Skeletal muscle cell (primary cell): ENCODE measurements around the gene LKAAEAR1.
A peak's percentile ranks its signal among the peaks of the same experiment; 100 is the strongest.

Experiments
- DNase-seq: peaks from one replicate; pipeline ENCODE4 v3.0.0-alpha.2; 2010; ENCODE audit warnings: low read depth
- H3K4me3 ChIP-seq: 2 replicates; pipeline ENCODE4 v1.5.1; 2011; ENCODE audit warnings: low read depth, mild to moderate bottlenecking, control low read depth, low read length, moderate library complexity

Gene LKAAEAR1

DNA sequence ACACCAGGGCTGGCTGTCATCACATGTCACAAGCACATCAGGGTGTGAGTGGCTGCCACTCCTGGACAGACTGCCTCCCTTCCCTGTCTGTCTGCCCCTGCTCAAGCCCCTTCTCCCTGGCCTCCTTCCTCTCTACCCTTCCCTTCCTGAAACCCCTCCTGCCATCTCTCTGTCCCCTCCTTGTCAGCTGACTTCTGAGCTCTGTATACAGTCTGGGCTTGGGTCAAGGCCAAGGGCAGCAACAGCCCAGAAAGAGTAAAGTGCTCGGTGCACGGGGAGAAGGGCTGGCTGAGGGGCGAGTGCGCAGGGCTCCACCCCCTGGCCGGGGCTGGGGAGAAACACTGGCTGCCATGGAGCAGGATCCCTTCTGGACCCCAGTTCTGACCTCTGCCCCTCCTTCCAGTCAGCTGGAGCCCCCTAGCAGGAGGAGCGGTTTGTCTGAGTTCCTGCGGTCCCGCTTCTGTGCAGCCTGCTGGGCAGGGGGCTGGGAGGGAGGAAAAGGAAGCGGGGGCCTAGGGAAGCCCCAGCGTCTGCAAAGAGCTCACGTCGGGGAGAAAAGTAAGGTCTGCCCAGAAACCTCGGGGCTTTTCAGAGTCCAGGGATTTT, 2.0 kb downstream of the LKAAEAR1 start:
- H3K4me3 ChIP-seq: no peak overlapping the region
- DNase-seq: no peak

DNA sequence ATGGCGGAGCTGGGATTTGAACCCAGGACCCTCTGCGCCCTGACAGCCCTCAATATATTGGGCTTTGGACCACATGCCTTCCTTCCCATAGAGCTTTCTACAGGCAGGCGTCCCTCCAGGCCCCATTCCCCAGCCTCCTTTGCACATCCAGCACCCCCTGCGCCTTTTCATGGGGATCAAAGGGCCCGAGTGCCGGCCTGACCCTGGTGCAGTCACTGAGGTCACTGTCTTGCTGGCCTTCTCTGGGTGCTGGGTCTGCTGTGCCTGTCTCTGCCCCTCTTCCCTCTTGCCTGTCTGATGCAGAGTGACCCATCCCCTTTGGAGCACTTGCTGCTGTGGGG, 2.6 kb downstream of the LKAAEAR1 start:
- DNase-seq: no peak
- no peak overlapping the region for H3K4me3 ChIP-seq

DNA sequence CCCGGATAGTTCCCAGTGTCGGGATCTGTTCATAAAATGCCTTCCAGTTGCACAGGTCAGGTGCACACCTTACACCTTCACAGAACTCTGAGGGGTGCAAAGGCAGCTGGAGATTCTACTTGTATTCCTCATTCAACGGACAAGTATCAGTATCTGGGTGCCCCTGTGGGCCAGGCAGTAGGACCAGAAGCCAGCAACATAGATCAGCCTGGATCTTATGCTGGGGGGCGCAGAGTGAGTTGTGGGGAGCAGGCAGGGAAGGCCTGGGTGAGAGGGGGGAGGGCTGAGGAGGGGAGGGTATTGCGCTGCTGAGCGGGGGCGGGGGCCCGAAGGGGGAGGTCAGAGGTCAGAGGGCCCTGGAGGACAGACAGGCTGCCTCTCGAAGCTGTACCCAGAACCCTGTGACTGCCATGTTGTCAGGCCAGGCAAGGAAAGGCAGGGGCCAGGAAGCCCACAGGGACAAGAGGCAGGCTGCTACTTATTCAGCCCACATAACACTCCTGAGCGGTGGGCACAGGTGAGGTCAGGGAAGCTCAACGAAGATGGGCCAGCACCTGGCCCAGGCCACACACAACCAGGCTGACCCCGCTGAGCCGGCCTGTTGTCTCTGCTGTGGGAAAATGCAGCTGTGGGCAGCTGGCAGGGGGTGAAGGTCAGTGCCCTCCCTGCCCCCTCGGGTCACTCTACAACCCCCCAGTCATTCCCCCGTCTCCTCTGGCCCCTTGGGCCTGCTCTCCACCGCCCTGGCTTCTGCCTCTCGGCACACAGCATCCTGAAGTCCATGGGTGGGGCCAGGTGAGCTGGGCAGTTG, 3.2 kb downstream of the LKAAEAR1 start:
- no peak for DNase-seq
- peak overlapping the region; percentile 81 for H3K4me3 ChIP-seq

DNA sequence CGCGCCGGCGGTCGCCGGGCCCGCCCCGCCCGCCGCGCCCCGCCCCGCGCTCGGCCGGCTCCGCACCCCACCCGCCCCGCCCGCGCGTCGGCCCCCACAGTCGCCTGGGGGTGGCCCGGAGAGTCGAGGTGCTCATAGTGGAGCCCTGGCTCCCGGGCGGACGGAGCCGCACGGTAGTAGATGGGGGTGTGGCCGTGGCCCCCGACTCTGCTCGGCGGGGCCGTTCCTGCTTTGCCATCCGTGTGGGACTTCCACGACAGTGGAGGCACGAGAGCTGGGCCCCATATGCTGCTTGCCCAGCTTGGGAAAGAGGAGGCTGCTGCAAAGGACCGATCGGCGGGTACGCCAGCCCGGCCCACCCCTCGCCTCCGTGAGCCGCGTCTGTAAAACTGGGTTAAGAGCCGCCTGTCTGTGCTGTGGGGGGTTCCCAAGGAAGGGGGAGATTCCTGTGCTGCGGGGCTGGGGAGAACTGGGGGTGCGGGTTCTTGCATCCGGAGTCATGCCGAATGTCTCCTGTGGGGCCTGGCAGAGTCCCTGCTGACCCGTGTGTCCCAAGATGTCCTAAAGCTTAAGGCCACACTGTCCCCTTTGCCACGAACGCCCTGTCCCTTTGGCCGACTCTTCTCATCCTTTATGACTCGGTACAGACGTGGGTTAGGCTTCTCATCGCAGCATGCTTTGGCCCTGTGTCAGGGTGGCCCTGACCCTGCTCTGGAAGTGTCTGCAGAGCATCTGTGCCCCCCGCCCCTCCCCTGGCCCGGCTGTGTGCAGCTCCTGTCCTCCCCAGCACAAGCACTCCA, 4.0 kb downstream of the LKAAEAR1 start, which contains the start of gene OPRL1:
OPRL1 (plus strand) TSS at position 70 of the 800 bp plus-strand sequence. CDS start 12,639 bp downstream, outside the sequence.
- no peak for DNase-seq
- H3K4me3 ChIP-seq: peak within 1 kb of the TSS; percentile 81

DNA sequence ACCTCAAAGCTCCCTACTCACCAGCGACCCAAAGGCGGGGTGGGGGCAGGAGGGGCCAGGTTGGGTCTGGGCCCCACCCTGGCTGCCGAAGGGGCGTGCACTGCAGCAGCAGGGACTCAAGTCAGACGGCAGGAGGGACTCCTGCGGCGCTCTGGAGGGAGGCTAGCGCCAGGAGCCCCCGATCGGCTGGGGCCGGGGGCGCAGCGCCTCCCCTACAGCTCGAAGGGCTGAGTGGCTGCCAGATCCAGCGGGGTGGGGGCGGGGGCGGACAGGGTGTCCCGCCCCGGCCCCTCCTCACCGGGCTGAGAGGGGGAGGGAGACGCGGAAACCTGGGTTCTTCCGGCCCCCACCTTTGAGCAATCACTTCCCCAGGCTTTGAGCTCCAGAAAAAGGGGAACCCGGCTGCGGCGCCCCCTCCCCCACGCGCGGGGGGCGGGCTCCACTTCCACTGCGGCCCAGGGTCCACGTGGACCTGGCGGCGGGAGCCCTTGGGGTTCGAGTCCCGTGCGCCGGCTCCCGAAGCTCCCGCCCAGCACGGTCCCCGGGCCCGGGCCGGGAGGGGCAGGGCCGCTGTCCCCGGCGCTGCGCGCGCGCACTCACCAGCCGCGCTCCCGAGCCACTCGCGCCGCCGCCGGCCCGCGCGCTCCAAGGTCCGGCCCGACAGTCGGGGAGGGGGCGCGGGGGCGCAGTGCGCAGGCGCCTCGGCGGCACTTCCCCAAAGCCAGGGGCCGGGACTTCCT, 4.8 kb downstream of the LKAAEAR1 start, which contains the start of gene RGS19:
RGS19 (minus strand) TSS at position 246 of the 740 bp plus-strand sequence. CDS start 2,632 bp downstream, outside the sequence.
- H3K4me3 ChIP-seq: peak within 1 kb of the TSS; percentile 81
- no peak for DNase-seq

DNA sequence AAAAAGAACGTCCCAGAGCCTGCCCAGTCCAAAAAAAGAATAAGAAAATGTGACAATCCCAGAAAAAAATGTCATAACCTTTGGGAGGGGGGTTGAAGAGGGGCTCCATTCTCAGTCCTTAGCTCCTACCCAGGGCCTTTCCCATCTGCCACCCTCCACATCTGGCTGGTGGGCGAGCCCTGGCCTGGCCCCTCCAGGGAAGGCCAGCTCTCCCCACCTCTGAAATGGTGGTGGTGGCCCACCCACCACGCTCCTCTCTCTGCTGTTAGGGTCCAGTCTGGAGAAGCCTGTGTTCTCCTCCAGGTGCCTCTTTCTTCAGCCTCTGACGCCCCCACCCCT, 5.3 kb downstream of the LKAAEAR1 start:
- peak overlapping the region; percentile 81 for H3K4me3 ChIP-seq
- DNase-seq: no peak

DNA sequence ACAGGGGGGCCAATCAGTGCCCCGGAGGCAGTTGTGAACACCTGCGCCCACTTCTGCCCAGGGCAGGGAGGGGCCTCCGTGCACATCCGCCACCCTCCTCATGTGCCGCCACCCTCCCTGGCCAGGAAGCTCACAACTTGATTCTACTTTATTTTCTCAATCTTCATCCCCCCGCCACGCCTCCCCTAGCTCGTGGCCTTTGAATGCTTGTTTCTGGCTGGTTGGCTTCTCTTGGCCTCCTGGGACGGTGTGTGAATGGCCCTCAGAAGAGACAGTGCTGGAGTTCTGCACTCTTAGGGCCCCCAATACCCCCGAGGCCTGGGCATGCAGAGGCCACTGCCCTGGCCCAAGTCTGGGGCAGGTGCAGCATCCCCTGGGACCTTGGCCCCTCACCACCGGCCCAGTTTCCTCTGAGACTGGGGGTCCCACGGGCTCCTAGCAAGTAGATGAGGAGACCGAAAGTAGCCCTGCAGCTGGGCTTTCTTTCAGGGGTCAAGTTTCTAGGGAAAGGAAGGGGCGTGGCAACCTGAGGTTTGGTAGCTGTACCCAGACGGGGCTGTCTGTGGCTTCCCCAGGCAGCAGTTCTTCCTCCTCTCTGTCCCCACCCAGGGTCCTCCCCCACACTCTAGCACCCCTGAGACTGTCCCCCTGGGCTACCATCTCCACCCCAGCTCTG, 6.2 kb downstream of the LKAAEAR1 start:
- no peak for DNase-seq
- H3K4me3 ChIP-seq: peak overlapping the region; percentile 81

DNA sequence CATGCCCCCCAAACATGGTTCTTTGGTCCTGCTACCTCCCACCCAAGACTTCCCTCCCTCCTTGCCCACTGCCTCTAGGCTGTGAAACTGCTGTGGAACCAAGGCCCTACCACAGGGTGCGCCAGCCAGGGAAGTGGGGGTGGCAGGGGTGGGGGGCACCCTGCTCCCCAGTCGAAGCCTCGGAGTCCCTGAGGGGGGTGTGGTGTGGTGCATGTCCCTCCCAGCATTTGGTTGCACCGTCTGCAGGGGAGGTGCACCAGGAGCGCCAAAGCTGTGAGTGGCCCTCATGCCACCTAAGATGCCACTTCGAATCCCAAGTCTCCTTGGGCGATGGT, 6.7 kb downstream of the LKAAEAR1 start:
- no peak overlapping the region for H3K4me3 ChIP-seq
- DNase-seq: no peak

DNA sequence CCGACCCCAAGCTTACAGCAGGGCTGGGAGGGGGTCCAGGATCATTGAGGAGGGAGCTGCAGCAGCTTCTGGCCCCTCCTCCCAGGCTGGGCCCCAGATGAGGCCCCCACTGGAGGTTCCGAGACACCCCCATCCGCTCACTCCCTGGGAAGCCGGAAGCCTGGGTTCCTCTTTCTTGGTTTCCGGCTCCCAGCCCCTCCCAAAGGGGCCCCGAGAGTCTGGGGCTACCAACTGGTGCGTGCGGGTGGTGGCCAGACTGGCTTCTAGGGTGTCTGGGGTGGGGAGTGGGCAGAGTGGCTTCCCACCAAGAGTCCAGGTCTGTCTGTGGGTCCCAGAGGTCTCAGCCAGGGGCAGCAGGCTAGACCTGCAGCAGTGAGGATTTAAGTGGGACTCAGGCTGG, 7.1 kb downstream of the LKAAEAR1 start:
- DNase-seq: no peak
- H3K4me3 ChIP-seq: no peak overlapping the region

DNA sequence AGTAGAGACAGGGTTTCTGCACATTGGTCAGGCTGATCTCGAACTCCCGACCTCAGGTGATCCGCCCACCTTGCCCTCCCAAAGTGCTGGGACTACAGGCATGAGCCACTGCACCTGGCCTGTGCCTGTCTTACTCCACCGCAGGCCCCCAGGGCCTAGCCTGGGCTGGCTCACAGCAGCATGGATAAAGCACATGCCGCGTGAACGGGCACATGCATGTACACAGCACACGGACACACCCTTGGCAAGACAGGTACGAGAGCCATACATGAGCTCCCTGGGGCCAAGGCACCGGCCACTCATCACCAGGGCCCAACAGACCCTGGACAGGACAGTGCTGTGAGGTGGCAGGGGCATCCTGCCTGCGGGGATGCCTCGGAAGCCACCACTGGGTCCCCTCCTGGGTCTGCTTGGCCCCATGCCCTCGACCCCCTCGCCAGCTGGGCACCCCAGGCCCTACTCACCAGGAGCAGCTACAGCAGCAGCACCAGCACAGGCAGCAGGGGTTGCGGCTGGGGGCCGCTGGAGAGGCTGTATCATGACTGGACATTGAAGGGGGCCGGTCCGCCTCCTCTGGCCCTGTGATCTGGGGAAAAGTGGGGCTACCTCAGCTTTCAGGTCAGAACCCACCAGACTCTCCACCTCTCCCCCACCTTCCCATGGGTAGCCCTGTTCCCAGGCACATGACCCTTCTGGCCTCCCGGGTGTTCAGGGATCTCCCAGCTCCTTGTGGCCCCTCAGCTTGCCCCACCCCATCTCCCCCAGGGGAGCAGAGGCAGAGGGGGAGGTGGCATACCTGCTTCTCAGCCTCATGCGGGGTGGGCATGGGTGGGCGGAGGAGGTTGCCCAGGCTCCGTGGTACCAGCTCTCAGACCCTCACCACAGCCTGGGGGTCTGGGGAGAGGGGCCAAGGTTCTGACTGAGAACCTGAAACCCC, 7.9 kb downstream of the LKAAEAR1 start:
- DNase-seq: no peak
- no peak overlapping the region for H3K4me3 ChIP-seq

DNA sequence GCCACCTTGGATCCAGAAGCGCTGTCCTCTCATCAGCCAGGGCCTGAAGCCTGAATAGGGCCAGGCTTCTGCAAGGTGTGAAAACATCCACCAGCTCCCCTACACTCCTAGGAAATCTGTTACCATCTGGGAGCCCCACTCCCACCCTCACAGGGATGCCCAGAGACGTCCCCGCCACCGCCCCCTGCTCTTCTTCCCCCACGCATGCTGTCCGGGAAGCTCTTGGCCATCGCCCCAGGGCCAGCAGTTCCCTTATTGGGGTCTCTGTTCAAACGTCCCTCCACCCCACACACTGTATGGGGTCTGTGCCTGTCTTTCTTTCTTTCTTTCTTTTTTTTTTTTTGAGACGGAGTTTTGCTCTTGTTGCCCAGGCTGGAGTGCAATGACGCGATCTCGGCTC, 8.6 kb downstream of the LKAAEAR1 start:
- H3K4me3 ChIP-seq: no peak overlapping the region
- DNase-seq: no peak

DNA sequence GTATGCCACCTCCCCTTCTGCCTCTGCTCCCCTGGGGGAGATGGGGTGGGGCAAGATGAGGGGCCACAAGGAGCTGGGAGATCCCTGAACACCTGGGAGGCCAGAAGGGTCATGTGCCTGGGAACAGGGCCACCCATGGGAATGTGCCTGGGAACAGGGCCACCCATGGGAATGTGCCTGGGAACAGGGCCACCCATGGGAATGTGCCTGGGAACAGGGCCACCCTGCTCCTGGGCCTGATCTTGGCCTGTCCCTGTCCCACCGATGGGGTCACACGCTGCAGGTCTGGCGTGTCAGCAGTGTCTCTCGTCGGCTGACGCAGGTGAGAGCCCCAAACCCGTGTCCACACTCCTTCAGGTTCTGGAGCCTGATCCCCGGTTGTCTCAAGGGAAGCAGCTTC, 9.2 kb downstream of the LKAAEAR1 start:
- H3K4me3 ChIP-seq: no peak overlapping the region

DNA sequence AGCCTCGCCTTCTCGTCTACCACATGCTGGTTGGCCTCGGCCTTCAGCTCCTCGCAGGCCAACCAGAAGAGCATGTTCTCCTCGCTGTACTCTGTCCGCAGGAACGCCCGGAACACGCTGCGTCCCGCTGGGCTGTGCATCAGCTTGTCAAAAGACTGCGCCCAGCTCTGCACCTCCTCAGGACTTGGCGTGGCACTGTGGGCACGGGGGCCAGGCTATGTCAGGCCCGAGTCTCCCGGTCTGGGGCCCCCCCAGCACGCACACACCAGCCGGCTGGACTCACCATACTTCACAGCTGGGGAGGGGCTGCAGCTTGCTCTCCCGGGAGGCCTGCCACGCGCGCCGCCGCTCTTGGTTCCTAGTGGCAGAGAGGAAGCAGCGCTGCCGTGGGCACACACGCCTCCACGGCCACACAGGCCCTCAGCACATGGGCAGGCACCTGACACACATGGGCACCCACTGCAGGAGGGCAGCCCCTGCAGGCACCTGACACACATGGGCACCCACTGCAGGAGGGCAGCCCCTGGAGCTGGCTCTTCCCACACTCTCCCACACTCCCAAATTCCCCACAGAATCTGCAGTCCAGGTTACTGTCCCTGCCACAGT, 9.9 kb downstream of the LKAAEAR1 start:
- DNase-seq: no peak
- no peak overlapping the region for H3K4me3 ChIP-seq

More for the DNA sequence above, 9.2 kb downstream of the LKAAEAR1 start:
- no peak for DNase-seq

DNA sequence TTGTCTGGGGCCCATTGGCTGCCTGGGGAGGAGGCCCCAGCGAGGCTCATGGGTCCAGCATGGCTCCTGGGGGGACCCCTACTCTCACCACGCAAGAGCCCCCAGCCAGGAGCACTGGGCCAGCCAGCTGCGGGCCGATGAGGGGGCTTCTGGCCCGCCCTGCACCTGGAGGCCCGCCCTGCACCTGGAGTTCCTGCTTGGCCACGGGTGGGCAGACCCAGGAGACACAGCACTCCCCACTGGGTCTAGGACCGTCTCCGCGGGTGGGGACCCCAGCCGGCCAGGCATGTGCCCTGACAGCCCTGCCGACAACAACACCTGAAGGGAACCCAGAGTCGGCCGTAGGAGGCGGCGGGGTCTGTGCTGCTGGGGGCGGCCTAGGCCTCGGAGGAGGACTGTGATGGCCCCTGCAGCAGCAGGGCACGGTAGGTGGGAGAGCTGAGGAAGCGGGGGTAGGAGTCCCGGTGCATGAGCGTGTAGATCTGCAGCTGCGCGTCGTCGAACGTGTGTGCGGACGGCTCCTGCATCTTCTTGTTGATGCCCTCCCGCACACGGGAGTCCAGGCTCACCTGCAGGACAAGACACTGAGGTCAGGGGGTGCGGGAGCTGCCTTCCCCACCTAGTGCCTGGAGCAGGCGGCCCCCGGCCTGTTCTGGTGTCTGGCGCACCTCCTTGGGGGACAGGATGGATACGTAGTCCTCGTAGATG, 10.6 kb downstream of the LKAAEAR1 start:
- no peak for DNase-seq
- H3K4me3 ChIP-seq: no peak overlapping the region

DNA sequence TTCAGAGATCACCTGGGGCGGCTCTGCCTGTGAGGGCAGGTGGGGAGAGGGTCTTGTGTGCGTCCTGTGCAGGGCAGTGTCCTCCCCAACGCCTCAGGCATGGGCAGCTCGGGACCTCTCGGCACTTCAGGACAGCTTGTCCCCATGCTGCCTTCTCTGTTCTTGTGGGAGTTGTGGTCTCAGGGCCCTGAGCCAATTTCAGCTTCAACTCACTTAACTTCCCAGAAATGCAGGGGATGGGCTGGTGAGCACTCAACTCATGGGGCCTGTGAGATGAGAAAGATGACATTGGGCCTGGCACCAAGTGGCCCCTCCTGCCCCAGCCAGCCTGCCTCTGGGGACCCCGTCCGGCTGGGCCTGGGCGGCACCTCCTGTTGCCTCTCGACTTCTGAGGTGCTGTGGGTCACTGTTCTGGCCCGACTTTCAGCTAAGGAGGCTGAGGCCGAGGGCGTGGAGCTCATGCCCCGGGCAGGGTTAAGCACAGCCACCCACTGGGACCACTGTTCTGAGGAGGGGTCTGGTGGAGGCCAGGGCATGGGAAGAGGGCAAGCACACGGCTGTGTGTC, 11.6 kb downstream of the LKAAEAR1 start:
- no peak overlapping the region for H3K4me3 ChIP-seq
- DNase-seq: no peak

DNA sequence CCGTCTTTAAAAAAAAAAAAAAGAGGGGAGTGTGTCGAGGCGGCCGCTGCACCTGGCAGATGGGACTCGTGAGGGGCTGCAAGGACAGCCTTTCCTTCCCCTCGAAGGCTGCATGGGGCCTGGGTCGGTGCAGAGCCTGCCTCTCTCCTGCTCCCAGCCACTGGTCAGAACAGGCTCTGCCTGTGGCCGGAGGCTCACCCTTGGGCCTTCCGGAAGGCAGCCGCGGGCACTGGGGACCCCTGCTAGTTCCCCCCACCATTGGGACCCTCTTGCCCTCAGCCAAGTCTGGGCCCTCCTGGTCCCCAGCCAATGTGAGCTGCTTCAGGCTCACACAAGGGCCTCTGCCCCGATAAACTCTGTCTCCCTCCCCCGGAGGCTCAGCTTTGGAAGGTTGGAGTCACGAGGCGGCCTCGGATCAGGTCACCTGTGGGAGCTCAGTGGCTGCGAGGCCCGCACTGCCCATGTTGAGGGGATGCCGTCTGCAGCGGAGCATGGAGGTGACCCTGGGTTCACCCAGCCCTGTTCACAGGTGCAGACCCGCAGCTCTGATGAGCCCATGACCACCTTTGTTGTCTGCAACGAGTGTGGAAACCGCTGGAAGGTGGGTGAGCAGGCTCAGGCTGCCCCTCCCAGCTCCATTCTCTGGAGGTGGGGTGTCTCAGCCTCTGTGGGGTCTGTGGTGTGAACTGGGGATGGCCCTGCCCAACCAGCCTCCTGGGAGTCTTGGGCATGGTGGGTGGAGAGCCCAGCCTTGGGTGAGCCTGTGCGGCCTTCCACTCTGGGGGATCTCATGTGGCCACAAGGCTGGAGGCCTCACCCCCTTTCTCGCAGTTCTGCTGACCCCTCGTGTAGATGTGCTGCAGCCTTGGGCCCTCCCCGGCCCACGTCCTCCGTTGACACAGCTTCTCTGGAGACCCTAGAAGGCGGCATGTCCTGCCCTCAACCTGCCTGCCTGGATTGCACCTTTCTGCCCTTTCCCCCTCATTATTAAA, 12.6 kb downstream of the LKAAEAR1 start:
- H3K4me3 ChIP-seq: no peak overlapping the region
- DNase-seq: no peak
